Peyer's patch (tissue), 4 donors: ENCODE measurements around the gene S100A3.

Experiments used
- CTCF ChIP-seq, 6 experiments: fragments of 450-650 bp in 4 of 6; fragments of 200-600 bp in 2 of 6; sonication (generic) in 1 of 6; IDR thresholded peaks; one replicate each; pipeline ENCODE4 v1.5.1; 2017 to 2019; ENCODE audit warnings: antibody characterized with exemption in 6 of 6, mild to moderate bottlenecking in 3 of 6, moderate library complexity in 1 of 6
- POLR2A ChIP-seq, 2 donors: fragments of 450-650 bp; IDR thresholded peaks; one replicate each; pipeline ENCODE4 v1.5.1; 2017; ENCODE audit warnings: antibody characterized with exemption in 2 of 2, mild to moderate bottlenecking in 2 of 2, moderate library complexity in 2 of 2

- TF ChIP-seq CTCF (IDR thresholded peaks at IDR 0.05) (no peak), POLR2A (IDR thresholded peaks at IDR 0.05) (no peak)
Observed at GRCh38 chr1:153531638-153532037, 17.4 kb downstream of the S100A3 start.
